SH-SY5Y (cell line): ENCODE measurements around the gene ECE1.

Experiments used
- GATA2 ChIP-seq: IDR thresholded peaks from 2 replicates; pipeline ENCODE4 v1.6.1; 2011; ENCODE audit warnings: mild to moderate bottlenecking, low read depth, low read length
- GATA3 ChIP-seq: IDR thresholded peaks from 2 replicates; pipeline ENCODE4 v1.6.1; 2011; ENCODE audit warnings: low read depth, mild to moderate bottlenecking, low read length, moderate library complexity

ECE1 gene

GRCh38 chr1:21318714-21319159 lies 28.5 kb upstream of the ECE1 start:
- no peak for TF ChIP-seq GATA3
- TF ChIP-seq GATA2 = no peak

- no peak for TF ChIP-seq GATA2
- no peak for TF ChIP-seq GATA3
Observed at GRCh38 chr1:21318057-21318713, 27.9 kb upstream of the ECE1 start.

DNA sequence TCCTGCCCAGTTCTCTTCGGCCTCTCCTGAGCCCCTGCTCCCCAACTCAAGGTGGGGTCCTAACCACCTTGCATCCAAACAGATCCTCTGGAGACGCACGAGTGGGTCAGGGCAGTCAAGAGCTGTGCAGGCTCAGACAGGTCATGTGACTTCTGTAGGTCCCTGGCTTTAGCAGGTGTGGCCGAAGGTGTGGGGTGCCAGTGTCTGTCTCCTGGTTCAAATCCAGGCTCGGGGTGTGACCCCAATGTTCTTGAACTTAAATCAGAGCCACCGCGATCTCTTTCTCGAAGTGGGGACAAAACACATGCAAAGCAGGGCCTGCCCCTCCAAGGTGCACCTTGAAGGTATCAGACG lies 27.4 kb upstream of the ECE1 start:
- TF ChIP-seq GATA3 (no peak), GATA2 (no peak)

- TF ChIP-seq GATA3 (no peak), GATA2 (no peak)
Observed at GRCh38 chr1:21317035-21317689, 26.9 kb upstream of the ECE1 start.

GRCh38 chr1:21314743-21315396 lies 24.6 kb upstream of the ECE1 start:
- no peak for TF ChIP-seq GATA3

- no peak for TF ChIP-seq GATA2
- no peak for TF ChIP-seq GATA3
Observed at GRCh38 chr1:21313886-21314721, 23.8 kb upstream of the ECE1 start.

GRCh38 chr1:21313203-21313885 lies 23.1 kb upstream of the ECE1 start:
- TF ChIP-seq GATA3 = no peak
- 0 out of 2 replicates have a peak, but pooled peaks have one; percentile 20 for TF ChIP-seq GATA2

DNA sequence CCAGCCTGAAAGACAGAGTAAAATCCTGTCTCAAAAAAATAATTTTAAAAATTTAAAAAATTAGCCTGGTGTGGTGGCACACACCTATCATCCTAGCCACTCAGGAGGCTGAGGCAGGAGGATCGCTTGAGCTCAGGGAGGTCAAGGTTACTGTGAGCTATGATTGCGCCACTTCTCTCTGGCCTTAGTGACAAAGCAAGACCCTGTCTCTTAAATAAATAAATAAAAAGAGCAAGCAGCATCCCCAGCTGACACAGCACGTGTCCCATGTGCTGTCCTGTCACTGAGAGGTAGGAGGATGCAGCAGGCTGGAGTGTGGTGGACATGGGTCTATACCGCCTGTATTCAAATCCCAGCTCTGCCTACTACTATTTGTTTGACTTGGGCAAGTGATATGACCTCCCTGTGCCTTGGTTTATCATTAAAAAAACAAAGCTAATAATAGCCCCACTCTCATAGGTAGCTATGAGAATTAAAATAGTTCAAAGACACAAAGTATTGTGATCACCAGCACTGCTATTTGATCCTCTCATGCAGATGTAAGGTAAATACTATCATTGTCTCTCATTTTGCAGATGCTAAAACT lies 22.2 kb upstream of the ECE1 start:
- TF ChIP-seq GATA2 (no peak), GATA3 (no peak)

DNA sequence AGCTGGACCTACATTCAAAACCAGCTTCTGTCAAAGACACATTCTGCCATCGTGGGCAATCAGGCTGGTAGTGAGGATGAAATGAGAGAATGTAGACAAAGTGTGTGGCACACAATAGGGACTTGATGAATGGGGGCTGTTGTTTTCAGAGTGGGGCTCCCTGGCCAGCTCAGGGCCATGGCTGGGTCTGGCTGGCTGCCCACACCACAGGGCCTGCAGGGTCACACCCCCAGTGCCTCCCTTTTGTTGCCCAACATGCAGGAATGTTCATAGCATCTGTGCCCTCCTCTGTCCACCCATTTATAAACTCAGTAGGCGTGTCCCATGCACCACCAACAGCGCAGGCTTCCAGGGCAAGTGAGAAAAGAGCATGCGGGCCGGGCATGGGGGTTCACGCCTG lies 20.8 kb upstream of the ECE1 start:
- TF ChIP-seq GATA3 (no peak), GATA2 (no peak)

- no peak for TF ChIP-seq GATA3
Observed at GRCh38 chr1:21308847-21309652, 18.8 kb upstream of the ECE1 start.

GRCh38 chr1:21308330-21308729 lies 18.1 kb upstream of the ECE1 start:
- TF ChIP-seq GATA2 = peak; percentile 42; the same call in 1 of the 2 replicates
- TF ChIP-seq GATA3 = no peak

DNA sequence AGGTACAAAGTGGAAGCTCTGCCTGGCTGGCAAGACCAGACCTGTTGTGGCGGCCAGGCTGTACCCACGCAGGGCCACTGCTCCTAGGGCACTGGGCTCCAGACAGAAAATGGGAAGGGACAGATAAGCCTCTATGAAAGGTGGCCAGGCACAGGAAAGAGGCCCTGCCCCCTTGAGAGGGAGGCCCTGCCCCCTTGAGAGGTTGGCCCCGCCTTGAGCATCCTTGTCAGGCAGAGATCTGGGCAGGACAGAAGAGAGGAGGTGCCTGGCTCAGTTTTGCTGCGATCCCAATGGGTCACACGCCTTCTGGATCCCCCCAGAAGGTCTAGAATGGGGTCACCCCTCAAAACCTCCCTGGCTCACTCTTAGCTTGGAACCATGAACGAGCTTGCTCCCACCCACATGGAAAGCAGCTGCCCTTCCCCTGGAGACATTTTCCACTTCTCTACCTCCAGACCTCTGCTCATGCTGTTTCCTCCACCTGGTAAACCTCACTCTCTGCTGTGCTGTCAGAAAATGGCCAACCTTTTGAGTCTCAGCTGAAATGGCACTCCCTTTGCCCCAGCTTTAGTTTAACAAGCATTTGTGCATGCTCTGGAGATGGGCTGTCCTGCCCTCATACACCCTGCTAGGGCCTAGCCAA lies 17.5 kb upstream of the ECE1 start:
- TF ChIP-seq GATA2 = peak; percentile 58; the same call in 1 of the 2 replicates
- TF ChIP-seq GATA3 = no peak

DNA sequence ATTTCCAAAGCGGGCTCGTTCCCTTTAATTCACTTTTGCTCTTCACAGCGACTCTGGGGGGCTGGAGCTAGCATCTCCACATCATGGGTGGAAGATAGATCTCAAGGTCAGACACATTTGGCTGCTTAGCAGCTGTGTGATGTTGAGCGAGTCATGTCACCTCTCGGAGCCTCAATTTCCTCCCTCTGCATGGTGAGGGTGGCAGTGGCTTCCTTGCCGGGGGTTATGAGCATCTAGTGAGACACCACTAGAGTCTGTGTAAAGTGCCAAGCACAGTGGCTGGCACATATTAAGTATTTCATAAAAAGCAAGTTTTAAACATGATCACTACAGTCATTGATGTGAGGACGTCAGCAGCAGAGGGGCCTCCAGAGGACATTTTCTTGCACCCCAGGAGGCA lies 16.9 kb upstream of the ECE1 start:
- TF ChIP-seq GATA2 (no peak), GATA3 (no peak)
